Progenitor cell of endocrine pancreas (in vitro differentiated cells): ENCODE results near the gene ZNF740. TPM values are rescaled to one million over a fixed set of nuclear protein-coding genes. Genes with fewer than 3 reads are reported as not detected.

ENCODE experiments used
- DNase-seq: peaks from one replicate; pipeline ENCODE4 v3.0.0; 2021; ENCODE audit warnings: low spot score; ENCODE audit not compliant: unreplicated experiment
- H3K27ac Mint-ChIP-seq: 2 replicates; pipeline ENCODE4 v1.8.0; 2021; ENCODE audit warnings: mild to moderate bottlenecking, moderate library complexity, mixed read lengths
- H3K27me3 Mint-ChIP-seq: 2 replicates; pipeline ENCODE4 v1.8.0; 2021; ENCODE audit warnings: mixed read lengths
- H3K36me3 Mint-ChIP-seq: 2 replicates; pipeline ENCODE4 v1.8.0; 2022; ENCODE audit warnings: mixed read lengths; ENCODE audit not compliant: insufficient read depth
- H3K4me1 Mint-ChIP-seq: 2 replicates; pipeline ENCODE4 v1.8.0; 2021; ENCODE audit warnings: low read depth, mixed read lengths
- H3K4me3 Mint-ChIP-seq: 2 replicates; pipeline ENCODE4 v1.8.0; 2021; ENCODE audit warnings: low read depth, mild to moderate bottlenecking, moderate library complexity, mixed read lengths
- H3K9me3 Mint-ChIP-seq: 2 replicates; pipeline ENCODE4 v1.8.0; 2021; ENCODE audit warnings: low read depth, mixed read lengths
- total RNA-seq: library from RNA; stranded (reverse); gene quantifications from 2 replicates; pipeline ENCODE4 v1.2.1, GENCODE V29; 2021
- TF ChIP-seq, protein P1 (sequence below): fragments of 200-600 bp; sonication (generic); IDR thresholded peaks from one replicate; pipeline ENCODE4 v1.5.0; 2021; ENCODE audit warnings: antibody characterized with exemption, mild to moderate bottlenecking; ENCODE audit not compliant: unreplicated experiment

Gene ZNF740
- total RNA-seq, 1 donor from 2014 or later, result 75.7 TPM

DNA sequence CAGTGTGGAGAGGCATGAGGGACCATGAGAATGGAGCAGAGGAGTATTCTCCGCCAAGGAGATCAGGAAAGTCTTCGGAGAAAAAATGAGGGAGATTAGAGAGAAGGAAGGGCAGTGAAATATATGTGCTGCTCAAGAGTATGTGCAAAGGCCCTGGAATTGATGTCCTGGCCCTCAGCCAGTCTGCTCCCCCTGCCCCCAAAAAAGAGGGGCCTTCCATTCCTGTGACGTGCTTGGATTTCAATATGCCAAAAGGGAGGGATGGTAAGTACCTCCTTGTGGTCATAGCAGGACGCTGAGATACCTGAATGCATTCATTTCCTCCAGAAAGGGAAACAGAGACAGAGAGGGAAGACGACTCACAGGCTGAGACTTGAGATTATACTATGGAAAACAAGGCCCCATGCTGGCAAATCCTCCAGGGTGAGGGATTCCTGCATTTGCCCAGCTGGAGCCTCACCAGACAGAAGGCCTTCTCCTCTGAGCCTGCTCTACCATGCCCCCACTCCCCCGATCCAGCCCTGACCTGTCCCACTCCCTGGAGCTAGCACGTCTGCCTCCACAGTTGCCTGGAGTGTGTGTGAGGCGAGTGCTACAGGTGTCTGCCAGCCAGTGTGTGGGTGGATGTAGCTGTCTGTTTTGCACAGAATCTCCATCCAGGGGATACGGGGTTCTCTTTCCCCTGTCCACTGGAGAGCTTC, 55.4 kb downstream of the ZNF740 start:
- TF ChIP-seq, protein P1, sequence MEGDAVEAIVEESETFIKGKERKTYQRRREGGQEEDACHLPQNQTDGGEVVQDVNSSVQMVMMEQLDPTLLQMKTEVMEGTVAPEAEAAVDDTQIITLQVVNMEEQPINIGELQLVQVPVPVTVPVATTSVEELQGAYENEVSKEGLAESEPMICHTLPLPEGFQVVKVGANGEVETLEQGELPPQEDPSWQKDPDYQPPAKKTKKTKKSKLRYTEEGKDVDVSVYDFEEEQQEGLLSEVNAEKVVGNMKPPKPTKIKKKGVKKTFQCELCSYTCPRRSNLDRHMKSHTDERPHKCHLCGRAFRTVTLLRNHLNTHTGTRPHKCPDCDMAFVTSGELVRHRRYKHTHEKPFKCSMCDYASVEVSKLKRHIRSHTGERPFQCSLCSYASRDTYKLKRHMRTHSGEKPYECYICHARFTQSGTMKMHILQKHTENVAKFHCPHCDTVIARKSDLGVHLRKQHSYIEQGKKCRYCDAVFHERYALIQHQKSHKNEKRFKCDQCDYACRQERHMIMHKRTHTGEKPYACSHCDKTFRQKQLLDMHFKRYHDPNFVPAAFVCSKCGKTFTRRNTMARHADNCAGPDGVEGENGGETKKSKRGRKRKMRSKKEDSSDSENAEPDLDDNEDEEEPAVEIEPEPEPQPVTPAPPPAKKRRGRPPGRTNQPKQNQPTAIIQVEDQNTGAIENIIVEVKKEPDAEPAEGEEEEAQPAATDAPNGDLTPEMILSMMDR, result no peak
- peaks cover 14% of the 10 kb centered on the region for H3K4me1 Mint-ChIP-seq
- H3K4me3 Mint-ChIP-seq, result no peak overlapping the region
- no peak overlapping the region for H3K27ac Mint-ChIP-seq
- peaks cover 55% of the 10 kb centered on the region for H3K27me3 Mint-ChIP-seq
- no peaks in the 10 kb centered on the region for H3K9me3 Mint-ChIP-seq
- no peaks in the 10 kb centered on the region for H3K36me3 Mint-ChIP-seq
- DNase-seq, result no peak

DNA sequence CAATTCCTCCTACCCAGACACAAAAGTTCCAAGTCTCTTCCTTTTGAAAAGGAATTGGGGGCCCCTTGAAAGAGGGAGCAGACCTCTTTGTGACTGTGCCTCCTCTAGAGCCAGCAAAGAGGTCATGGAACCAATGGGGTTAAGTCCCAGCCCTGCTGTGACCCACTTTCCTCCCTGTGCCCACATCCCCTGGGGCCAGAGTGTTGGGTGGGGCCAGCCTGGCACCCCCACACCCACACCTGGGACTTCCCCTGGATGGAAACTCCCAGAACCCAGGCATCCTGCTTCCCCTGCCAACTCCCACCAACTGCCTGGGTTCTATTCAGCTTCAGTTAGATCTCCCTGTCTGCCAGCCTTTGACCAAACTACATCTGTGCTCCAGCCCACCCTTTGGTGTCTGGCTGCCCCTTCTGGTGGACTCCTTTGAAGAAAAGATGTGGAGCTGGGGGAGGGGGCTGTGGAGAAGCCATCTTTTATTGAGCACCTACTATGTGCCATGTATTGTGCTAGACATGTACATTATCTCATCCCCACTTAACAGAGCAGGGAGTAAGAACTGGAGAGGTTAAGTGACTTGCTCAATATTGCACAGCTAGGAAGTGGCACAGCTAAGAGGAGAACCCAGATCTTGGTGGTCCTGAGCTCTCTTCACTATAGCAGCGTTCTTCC, 56.1 kb downstream of the ZNF740 start:
- Mint-ChIP-seq H3K27me3 (peaks cover 53% of the 10 kb centered on the region), H3K4me3 (no peak overlapping the region), H3K4me1 (peaks cover 16% of the 10 kb centered on the region), H3K27ac (no peak overlapping the region), H3K9me3 (no peaks in the 10 kb centered on the region), H3K36me3 (no peaks in the 10 kb centered on the region)
- TF ChIP-seq, protein P1, result no peak
- no peak for DNase-seq

DNA sequence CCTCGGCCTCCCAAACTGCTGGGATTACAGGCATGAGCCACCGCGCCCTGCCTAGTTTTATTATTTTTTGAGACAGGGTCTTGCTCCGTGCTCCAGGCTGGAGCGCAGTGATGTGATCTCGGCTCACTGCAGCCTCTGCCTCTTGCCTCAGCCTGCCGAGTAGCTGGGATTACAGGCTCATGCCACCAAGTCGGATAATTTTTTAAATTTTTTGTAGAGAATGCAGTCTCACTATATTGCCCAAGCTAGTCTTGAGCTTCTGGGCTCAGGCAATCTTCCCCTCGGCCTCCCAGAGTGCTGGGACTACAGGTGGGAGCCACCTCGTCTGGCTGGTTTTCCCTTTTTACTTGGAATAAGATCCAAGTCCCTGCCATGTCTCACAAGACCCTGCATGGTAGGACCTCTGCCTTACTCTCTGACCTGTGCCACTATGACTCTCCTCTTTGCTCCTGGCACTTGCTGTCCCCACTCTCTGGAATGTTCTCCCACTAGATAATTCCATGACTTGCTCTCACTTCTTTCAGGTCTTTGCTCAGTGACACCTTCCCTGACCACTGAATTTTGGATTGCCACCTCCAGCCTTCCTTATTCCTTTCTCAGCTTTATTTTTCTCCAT, 59.2 kb downstream of the ZNF740 start:
- Mint-ChIP-seq H3K36me3 (no peaks in the 10 kb centered on the region), H3K9me3 (no peaks in the 10 kb centered on the region), H3K4me1 (peaks cover 4% of the 10 kb centered on the region), H3K4me3 (no peak overlapping the region), H3K27ac (no peak overlapping the region), H3K27me3 (peaks cover 48% of the 10 kb centered on the region)
- no peak for DNase-seq
- TF ChIP-seq, protein P1, result no peak

DNA sequence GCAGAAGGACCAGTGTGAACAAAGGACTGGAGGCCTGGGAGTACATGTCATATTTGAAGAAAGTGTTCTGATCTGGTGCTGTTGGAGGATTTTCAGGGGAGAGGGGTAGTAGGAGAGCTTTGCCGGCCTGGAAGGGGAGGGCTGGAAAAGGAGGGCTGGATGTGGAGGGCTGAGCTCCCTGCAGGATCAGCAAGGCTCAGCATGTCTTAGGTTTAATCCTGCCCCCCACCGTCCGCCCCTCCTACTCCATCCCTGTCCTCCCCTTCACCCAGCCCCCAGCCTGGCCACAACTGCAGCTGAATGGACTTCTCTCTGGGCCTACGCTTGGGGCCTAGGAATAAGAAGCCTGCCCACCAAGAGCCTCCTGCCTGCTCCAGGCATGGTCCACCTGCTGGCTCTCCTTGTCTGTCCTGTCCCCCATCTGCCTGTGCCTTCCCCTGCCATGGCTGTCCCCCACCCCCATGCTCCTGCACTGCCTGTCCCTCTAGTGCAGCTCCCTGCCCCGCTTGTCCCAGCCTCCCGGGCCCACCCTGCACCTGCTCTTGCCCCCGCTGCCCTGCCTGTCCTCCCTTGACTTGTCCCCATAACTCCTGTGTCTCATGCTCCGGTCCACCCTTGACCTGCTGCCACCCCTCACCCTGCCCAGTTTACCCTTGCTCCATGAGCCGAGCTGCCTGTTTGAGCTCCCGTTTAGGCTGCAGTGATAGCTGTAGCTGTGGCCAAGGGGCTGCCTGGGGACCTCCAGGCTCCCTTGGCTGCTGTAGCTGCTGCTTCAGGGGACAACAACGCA, 61.3 kb downstream of the ZNF740 start:
- Mint-ChIP-seq H3K36me3 (no peaks in the 10 kb centered on the region), H3K27ac (no peak overlapping the region), H3K9me3 (no peaks in the 10 kb centered on the region), H3K4me3 (no peak overlapping the region), H3K4me1 (peaks cover 4% of the 10 kb centered on the region), H3K27me3 (peaks cover 32% of the 10 kb centered on the region)
- no peak for DNase-seq
- TF ChIP-seq, protein P1, result no peak

DNA sequence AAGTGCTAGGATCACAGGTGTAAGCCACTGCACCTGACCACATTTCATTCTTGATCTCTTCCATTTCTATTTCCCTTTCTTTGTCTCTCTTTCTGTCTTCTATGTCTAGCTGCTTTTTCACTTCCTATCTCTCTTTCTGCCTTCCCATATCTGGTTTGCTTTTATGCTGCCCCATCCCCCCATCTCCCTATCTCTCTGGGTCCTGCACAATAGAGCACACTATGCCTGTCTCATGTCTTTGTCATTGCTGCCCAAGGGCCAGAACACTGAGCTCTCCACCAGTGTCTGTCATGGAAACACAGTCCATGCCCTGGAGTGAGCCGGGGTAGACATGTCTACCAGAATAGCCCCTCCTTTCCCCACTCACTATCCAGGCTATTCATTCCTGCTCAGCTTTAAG, 63.8 kb downstream of the ZNF740 start:
- peaks cover 26% of the 10 kb centered on the region for H3K27me3 Mint-ChIP-seq

More for the DNA sequence above, 63.8 kb downstream of the ZNF740 start:
- Mint-ChIP-seq H3K4me3 (no peak overlapping the region), H3K27ac (no peak overlapping the region), H3K9me3 (no peaks in the 10 kb centered on the region), H3K36me3 (no peaks in the 10 kb centered on the region), H3K4me1 (peaks cover 4% of the 10 kb centered on the region)
- no peak for DNase-seq
- TF ChIP-seq, protein P1, result no peak
